Frontal cortex (tissue), 1 donor: Measurements from ENCODE around the gene TMEM235. TPM values are rescaled to one million over a fixed set of nuclear protein-coding genes. Genes with fewer than 3 reads are reported as not detected.

Source experiments
- small RNA-seq: library from RNA; depleted of rRNA; stranded (forward); fragments of <200 nt; gene quantifications from one replicate; pipeline ENCODE3, GENCODE V24; 2014
- total RNA-seq: library from RNA; depleted of rRNA; stranded (reverse); fragments of >200 nt; gene quantifications from one replicate; pipeline ENCODE4 v1.2.3, GENCODE V29; 2014

TMEM235 gene
- total RNA-seq, 1 donor from 2014 or later = not detected

Small RNA genes lying within 50 kb of the gene (small RNA-seq; reads per million reads assigned to genes)
- not detected for gene AC087645.1

Other genes with a start within 250 kb of the TMEM235 start
- gene TMC6, start 102.9 kb upstream of the TMEM235 start, total RNA-seq = 2.0 TPM
- 0.41 TPM for gene TMC8, start 100.9 kb upstream of the TMEM235 start, total RNA-seq
- gene C17orf99, start 85.2 kb upstream of the TMEM235 start, total RNA-seq = 2.0 TPM
- gene SYNGR2, start 63.0 kb upstream of the TMEM235 start, total RNA-seq = 6.1 TPM
- gene TK1, start 44.6 kb upstream of the TMEM235 start, total RNA-seq = 3.7 TPM
- 33.4 TPM for gene AFMID, start 44.3 kb upstream of the TMEM235 start, total RNA-seq
- gene BIRC5, start 17.4 kb upstream of the TMEM235 start, total RNA-seq = 6.9 TPM
- 5.3 TPM for gene SOCS3, start 128.4 kb downstream of the TMEM235 start, total RNA-seq
- 18.8 TPM for gene PGS1, start 147.0 kb downstream of the TMEM235 start, total RNA-seq